ENCODE measurements around the gene AGAP1. TPM values are rescaled to one million over a fixed set of nuclear protein-coding genes. Genes with fewer than 3 reads are reported as not detected.

The AGAP1 gene
- total RNA-seq, 2 donors from 2014 or later, result 28.9 to 33.3 TPM

DNA sequence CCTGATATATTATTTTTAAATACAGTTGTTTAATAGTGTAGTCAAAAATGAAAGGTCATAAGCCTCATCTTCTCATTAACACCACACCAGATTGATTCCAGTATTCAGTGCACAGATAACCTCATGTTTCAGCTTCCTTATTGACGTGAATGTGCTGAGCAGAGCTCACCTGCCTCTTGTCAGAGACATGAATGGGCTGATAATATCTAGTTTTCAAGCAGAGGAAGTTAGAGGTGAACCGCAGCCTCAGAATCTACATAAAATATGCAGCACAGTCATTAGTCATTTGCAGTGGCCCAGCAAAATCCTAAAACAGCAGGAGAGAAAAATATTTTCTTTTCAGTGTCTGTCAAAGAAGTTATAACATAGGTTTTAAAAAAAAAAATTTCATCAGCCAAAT lies 458.1 kb downstream of the AGAP1 start:
- DNase-seq (ENCODE audit: low spot score), result no peak
- intact Hi-C loops (cut with DNase I), result no loop called here

DNA sequence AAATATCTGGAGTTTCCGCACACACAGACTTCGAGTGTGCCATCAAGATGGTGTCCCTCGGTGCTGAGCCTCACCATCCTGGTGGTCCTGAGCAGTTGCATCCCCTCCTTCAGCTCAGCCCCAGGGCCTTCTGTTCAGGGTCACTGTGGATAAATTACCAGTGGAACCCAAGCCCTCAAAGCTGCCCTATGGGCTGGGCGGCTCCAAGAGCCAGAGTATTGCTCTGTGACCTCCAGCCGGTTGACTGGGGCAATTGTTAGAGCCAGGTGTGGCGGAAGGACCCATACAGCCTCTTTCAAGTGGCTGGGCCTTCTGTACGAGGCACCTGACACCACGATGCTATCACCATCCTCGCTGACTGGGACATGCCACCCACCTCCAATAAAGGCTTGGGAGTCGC lies 458.9 kb downstream of the AGAP1 start:
- intact Hi-C loops (cut with DNase I), result no loop called here
- peak; percentile 76 for DNase-seq (ENCODE audit: low spot score)

DNA sequence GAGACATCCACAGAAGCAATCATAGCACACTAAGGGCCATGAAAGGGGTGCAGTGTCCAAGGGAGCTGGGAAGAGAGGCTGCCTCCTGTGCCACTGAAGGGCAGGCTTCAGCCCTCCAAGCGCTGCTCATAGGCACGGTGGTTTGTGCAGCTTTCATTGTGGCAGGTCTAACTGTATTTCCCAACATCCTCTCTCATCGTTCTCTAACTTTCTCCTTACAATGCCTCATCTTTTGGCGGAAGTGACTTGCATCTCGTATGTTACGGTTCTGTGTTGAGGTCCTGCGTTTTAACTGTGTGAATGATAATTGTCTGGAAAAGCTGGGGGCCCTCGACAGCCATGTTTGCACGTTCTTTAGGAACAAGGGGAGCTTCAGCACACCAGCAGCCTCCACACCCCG lies 460.4 kb downstream of the AGAP1 start:
- intact Hi-C loops (cut with DNase I), result no loop called here
- DNase-seq (ENCODE audit: low spot score), result peak; percentile 12

DNA sequence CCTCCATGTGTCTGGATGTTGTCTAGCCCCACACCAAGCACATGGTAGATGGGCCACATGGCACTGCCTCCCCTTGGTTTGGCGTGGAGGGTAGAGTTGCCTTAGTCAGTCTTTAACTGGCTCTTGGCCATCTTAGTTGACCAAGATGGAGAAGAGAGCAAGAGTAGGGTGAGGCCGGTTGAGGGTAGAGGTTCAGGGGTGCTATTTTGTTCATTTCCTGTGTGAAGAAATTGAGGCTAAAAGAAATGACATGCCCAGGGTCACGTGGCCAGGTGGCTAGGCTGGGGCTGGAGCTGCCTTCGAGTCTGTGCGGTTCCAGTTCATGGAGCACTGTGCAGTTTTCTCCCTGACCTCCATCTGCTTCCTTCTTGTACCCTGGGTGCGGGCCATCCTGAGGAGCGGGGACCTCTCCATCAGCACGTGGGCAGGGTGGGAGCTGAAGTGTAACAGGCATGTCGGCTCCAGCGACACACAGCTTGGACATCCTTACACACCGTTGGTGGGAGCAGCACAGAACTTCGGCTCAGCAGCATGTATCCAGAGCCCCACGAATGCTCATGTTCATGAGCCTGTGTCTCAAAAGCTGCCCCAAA lies 461.1 kb downstream of the AGAP1 start:
- intact Hi-C loops (cut with DNase I), result no loop called here

DNA sequence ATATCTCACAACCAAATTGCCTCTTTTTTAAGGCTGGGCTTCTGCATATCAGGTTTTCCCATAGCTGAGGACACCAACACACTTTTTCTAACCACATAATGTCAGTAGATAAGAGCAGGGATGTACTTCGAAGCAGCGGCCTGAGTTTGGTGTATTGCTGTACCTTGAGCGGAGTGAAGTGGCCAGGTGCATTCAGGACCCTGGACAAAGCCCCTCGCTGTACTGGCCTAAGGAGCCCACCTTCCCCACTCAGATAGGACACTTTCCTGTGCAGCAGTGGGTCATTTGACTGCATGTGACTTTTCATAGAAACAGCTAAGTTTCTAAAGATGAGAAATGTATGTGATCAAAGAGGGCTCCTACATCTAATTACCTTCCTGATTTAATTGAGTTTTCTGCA lies 461.8 kb downstream of the AGAP1 start:
- no peak for DNase-seq (ENCODE audit: low spot score)
- intact Hi-C loops (cut with DNase I), result no loop called here

More for the DNA sequence above, 461.1 kb downstream of the AGAP1 start:
- DNase-seq (ENCODE audit: low spot score), result no peak

DNA sequence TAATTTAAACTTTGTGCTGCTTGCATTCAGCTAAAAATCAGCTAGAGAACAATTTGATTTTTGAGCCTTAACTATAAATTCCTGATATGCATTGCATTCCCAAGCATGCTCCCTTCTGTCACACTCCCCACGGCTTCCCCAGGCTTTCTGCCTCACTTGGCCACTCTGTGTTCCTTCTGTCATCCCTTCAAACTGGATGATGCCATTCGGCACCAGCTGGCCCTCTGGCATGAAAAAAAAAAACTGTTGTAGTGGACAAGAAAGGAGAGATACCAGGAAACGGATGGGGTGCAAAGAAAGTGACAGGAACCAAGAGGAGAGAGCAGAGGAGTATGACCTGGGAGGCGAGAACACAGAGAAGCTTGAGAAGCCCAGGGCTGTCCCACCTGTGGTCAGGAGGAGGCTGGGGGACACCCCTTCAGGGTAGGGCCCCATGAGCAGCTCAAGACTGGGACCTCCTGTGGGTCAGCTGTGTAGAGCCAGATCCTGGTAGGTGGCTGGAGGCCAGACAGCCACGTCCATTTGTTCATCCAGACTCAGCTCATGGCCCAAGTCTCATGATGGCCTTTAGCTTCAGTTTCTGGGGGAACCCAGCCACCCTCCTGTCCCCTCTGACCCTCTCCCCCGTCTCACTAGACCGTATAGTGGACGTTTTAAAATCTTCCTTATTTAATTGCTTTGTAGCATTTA lies 462.6 kb downstream of the AGAP1 start:
- intact Hi-C loops (cut with DNase I), result no loop called here
- no peak for DNase-seq (ENCODE audit: low spot score)

DNA sequence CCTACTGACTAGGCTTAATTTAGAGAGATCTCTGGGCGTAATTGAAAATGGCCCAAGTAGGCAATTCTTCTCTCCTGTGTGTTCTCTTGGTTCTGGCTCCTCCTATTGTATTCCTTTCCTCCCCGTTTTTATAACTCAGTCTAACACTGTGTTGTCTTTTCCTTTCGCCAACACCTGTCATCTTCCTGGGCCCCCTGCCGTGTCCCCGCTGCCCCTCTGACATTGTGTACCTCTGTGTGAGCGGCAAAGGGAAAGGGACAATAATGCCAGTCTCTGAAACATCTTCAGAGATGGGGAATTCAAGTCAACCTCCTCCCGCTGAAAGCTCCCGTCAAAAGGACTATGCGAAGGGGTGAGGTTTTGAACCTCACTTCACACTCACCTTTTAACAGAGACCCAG lies 463.4 kb downstream of the AGAP1 start:
- intact Hi-C loops (cut with DNase I), result no loop called here
- DNase-seq (ENCODE audit: low spot score), result no peak

DNA sequence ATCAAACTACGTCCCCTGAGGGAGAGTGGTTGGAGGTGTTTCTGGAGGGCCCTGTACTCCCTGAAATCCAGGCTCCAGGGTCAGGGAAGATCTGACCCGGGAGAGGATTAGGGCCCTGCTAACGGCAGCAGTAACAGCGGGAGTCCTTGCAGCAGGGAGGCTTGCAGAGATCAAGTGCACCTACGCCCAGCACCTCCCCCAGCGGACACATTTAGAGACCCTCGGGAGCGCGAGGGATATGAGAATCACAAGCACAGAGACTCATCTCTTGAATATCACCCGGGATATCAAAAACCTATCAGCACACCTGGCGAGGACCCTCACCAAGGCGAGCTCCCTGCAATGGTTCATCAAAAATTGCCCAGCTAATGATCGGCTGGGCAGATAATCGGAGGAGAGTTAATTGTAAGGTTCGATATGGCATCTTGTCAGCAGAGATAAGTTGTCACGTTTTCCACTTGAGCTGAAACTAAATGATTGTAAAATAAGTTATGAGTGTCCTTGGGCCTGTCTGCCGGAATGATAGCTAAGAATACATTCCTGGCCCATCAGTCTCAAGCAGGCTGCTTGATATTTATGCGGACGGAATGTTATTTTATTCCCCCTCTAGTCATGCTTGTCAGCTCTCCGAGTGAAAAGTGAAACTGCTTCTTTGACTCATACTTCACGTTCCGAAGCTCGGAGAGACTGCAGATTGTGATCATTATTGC lies 464.5 kb downstream of the AGAP1 start:
- DNase-seq (ENCODE audit: low spot score), result no peak
- intact Hi-C loops (cut with DNase I), result no loop called here

DNA sequence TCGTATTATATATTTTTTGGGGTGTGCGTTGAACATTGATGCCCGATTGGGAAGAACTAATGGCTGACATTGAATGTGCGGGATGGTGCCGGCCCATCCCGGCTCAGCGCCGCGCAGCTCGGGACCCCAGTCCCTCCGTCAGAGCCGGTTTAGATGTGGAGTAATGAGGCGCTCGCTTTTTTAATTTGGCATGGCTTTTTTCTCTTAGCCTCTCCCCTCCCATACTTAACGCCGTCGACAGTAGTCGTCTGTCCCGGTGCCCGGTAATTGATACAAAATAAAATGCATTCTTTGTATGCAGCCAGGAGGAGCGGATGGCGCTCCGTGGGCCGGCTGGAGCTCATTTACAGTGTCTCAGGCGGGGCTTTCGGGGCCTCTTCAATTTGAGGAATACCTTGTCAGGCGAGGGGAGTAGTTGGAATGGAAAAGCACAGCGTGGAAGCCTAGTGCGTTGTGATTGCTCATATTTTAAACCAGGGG lies 465.1 kb downstream of the AGAP1 start:
- DNase-seq (ENCODE audit: low spot score), result no peak
- intact Hi-C loops (cut with DNase I), result no loop called here

DNA sequence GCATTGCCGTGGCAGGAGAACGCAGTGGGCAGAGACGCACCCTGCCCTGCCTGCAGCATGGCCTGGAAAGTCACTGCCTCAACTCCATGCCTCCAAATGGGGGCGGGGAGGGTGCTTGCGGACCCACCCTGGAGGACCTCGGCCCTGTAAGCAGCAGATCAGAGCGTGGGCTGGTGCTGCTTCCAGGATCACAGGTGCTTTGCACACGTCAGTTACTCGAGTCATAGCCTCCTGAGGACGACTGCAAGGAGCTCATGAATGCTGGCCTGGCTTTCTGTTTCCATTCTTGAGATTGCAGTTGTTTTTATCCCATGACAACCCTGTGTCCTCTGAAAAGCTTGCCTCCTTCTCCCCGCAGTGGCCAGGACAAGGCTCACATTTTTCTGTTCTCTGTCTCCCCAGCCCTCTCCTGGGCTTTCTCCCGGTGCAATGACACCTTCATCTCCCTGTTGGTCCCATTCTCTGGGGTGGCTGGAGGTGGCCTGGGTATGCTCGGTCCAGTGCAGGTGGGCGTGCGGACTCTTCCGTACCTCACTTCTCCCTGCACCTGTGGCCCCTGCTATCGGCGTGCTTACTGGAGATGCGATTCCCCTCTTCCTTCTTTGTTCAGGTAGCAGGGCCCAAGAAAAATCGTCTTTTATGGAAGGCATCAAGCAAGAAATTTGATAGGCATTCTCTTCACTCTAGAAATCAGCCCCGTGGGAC lies 466.3 kb downstream of the AGAP1 start:
- intact Hi-C loops (cut with DNase I), result no loop called here
- DNase-seq (ENCODE audit: low spot score), result no peak

DNA sequence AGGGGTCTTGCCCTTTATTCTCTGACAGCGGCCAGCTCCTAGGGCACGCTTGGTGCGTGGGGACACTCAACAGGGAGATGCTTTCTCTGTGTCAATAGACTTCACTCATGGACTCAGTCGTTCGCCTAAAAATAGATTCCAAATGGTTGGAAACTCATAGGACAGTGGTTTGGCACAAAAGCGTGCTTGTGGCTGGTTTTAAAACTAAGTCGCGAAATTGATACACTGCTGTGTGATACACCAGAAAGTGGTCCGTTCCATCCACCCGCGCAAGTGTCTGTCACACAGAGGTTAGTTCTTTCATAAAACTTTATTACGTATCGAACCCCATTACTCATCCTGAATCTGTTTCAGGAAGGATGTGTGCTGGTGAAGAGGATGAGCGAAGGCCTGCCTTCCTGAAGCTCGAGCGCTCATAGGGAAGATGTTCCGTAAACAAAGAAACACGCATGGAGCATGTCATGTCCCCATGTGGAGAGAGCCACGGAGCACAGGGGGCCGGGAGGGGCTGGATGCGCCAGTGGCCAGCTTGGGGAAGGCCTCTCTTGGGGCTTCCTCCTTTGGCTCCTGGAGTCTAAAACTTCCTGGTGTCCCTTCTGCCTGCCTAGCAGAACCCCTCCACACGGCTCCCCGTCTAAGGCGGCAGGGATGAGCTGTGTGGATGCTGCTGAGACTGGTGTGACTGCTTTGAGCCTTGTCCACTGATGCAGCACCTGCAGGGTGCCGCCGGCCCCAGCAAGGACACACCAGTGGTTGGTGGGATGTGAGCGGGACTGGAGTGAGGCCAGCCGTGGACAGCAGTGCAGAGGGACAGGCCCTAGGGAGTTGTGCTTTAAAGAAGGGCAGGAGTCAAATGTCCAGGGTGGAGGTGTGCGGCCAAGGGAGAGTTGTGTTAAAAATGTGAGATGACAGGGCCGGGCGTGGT lies 467.1 kb downstream of the AGAP1 start:
- peak; percentile 48 for DNase-seq (ENCODE audit: low spot score)
- intact Hi-C loops (cut with DNase I), result no loop called here

DNA sequence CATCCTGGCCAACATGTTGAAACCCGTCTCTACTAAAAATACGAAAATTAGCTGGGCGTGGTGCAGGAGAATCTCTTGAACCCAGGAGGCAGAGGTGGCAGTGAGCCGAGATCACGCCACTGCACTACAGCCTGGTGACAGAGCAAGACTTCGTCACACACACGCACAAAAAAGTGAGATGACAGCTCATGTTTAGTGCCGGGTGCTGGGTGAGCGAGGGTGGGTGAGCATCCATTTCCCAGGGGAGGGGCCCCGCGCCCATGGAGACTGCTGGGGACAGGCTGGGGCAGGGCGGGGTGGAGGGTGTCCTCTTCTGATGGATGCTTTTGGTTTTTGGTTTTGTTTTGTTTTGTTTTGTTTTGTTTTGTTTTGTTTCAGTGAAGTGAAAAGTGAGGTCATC lies 467.9 kb downstream of the AGAP1 start:
- intact Hi-C loops (cut with DNase I), result no loop called here

DNA sequence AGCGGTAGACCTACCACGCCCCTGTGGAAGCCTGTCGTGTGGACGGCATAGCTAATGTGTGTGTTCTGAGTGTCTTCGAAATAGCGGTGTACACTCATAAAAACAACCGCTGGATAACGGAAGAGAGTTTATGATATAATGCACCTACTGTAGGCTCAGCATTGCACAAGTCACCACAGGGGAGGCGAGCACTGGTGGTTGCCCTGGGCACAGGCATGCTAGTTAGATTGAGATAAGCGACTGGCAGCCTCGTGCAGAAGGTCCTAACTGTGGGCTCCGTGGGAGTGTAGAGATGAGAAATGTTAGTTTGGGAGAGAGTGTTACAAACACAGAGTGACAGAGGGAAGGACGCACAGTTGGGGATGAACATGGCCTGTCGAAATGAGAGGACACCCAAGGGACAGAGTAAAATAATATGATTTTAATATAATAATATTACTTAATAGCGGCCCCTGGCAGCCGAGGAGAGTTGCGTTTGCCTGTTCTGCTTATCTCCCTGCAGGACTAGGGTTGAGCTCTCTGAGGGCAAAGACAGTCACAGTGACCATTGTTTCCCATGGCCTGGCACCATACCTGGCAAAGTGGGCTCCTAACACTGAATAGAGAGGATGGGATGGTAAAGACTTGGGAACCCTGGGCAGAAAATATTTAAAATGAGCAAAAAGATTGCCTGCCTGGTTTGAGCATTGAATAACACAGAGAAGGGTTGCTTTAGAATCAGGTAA lies 470.2 kb downstream of the AGAP1 start:
- no peak for DNase-seq (ENCODE audit: low spot score)
- intact Hi-C loops (cut with DNase I), result no loop called here

More for the DNA sequence above, 467.9 kb downstream of the AGAP1 start:
- no peak for DNase-seq (ENCODE audit: low spot score)

DNA sequence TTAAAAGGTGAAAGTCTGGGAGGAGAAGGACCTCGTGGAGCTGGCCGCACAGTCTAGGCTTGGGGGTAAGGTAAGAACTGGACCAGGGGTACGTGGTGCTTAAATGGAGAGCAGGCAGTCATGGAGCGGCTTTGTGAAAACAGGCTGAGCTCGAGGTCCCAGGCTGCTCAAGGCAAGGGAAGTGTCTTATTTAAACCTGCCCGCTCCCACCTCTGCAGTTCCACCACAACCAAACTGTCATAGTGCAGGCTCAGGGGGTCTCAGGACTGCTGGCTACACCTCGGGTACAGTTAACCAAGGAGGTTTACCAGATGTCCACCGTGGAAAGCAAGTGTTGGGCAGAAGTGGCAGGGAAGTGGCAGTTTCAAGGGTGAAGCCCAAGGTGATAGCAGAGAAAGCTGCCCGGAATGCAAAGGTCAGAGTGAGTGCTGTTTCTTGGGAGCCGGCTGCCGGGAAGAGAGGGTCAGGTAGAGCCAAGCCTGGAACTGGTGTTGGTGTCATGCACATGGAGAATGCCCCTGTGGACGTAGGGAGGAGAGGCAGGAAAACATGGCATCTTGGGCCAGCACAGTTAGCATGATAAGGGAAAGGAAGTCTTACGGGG lies 471.0 kb downstream of the AGAP1 start:
- intact Hi-C loops (cut with DNase I), result no loop called here
- no peak for DNase-seq (ENCODE audit: low spot score)

DNA sequence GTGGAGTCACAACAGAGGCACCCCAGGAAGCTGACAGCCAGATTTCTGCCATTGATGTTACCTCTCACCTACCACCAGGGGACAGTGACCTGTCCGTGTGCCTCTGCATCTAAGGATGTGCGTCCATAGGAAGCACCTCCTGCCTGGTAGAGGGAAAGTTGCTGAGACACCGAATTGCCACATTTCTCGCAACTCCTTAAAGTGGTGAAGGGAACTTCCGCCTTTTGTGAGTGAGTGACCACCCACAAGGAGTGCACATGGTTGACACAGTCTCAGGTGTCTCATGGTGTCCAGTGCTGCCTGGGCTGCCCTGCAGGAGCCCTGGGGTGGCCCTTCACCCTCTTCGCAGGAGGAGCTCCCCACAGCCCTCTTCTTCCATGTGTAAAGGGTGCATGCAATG lies 472.6 kb downstream of the AGAP1 start:
- no peak for DNase-seq (ENCODE audit: low spot score)
- intact Hi-C loops (cut with DNase I), result no loop called here

DNA sequence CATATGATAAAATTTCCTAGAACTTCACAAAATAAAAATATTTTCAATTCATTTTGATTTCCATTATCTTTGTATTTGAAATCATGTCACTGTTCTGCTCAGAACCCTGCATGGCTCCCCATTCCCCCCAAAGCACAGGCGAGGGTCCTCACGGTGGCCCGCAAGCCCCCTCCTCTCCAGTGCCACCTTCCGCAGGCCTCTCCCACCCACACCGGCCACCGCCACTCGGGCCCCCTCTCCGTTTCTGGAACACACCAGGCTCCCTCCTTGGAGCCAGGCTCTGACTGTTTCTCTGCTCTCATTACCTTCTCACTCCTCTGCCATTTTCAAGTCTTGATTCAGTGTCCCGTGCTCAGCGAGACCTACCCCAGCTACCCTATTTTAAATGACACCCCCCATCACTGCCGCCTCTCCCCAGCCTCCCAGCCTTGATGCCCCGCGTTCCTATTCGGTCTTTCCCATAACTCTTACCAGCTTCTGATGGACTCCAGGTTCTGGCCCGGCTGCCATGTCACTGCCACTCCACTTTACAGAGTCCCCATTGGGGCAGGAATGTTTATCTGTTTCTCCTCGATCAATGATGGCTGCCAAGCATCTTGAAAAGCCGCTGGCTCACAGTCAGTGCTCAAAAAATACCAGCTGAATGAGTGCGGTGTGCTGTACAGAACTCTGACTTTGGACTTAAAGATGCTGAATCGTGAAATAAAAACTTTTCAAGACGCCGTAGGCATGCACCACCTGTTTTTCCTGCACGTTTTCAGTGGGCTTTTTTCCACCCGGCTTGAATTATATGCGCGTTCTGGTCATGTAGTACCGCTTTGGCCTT lies 473.3 kb downstream of the AGAP1 start:
- intact Hi-C loops (cut with DNase I), result no loop called here
- DNase-seq (ENCODE audit: low spot score), result no peak

DNA sequence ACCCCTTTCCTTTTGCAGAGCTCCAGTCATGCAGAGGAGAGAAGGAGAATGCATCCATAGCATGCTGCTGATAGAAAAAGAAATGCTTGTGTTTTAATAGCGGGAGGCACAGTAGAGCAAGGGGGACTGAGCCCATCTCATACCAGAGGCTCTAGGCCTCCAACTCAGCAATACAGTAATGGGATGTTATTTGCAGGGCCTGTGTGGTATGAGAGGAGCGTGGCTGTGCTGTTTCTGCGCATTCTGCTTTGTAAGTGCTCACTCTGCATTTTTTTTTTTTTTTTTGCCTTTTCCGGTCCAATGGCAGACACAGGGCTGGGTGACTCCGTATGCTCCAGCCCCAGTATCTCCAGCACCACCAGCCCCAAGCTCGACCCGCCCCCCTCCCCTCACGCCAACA lies 474.3 kb downstream of the AGAP1 start:
- DNase-seq (ENCODE audit: low spot score), result no peak
- intact Hi-C loops (cut with DNase I), result no loop called here
